GM23248 (cell line): Measurements from ENCODE around the gene AFF3.

Source experiments
- EZH2 ChIP-seq: fragments of 200-600 bp; sonication (generic); IDR thresholded peaks from 2 replicates; pipeline ENCODE4 v1.6.1; 2018; ENCODE audit warnings: antibody characterized with exemption, mild to moderate bottlenecking; ENCODE audit not compliant: insufficient read depth, poor library complexity, severe bottlenecking
- EZH2phosphoT487 ChIP-seq: fragments of 200-600 bp; sonication (generic); IDR thresholded peaks from 2 replicates; pipeline ENCODE4 v1.6.1; 2018; ENCODE audit warnings: antibody characterized with exemption, moderate library complexity, mild to moderate bottlenecking, low read depth; ENCODE audit not compliant: insufficient read depth

DNA sequence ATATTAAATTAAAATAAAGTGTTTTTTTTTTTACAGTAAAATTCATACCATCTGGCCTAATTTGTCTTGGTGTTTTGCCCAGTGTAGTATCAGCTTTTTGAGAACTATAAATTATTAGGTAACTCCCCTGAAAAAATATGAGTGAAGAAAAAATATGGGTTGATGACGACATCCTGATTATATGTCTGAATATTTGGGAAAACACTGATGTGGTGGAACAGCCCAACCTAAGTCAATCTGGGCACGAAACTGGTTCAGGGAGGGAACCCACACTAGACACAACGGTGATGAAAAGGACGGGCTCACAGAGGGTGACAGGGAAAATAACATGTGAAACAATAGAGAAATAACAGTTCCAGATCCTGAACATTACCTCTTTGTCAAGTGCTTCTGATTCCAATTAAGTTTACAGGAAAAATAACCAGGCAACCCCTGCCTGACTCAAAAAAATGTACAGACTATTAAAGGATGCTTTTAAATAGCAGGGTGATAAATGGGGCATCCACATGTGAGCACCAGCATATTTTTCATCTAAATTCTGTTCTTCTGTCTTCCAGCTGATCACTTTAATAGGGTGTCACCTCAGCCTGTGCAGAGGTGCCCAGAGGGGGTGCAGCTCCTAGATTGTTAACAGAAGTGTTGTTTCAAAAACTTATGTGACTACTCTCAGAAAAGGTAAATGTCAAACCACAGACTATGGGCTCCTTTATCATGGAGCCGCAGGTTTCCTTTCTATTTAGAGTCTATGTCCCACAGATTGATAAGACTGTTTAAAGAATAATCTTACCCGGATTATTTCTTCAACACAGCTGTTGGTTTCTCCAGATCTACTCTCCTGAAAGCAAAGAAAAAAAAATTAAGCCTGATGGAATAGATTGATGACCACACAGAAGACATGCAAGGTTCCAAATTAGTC is 305.4 kb downstream of the AFF3 start:
- TF ChIP-seq EZH2phosphoT487 (no peak), EZH2 (no peak)
